NCI-H69 (cell line): ENCODE results near the gene CRTC3.
"Not testable (repeated sequence)": the region's sequence is repeated elsewhere in the genome, so short reads cannot be mapped to it uniquely, and the experiment has no call there.

Experiments used
- DNase-seq: peaks from one replicate; lab custom pipeline; 2025; lab: John Stamatoyannopoulos, UW

Gene CRTC3

DNA sequence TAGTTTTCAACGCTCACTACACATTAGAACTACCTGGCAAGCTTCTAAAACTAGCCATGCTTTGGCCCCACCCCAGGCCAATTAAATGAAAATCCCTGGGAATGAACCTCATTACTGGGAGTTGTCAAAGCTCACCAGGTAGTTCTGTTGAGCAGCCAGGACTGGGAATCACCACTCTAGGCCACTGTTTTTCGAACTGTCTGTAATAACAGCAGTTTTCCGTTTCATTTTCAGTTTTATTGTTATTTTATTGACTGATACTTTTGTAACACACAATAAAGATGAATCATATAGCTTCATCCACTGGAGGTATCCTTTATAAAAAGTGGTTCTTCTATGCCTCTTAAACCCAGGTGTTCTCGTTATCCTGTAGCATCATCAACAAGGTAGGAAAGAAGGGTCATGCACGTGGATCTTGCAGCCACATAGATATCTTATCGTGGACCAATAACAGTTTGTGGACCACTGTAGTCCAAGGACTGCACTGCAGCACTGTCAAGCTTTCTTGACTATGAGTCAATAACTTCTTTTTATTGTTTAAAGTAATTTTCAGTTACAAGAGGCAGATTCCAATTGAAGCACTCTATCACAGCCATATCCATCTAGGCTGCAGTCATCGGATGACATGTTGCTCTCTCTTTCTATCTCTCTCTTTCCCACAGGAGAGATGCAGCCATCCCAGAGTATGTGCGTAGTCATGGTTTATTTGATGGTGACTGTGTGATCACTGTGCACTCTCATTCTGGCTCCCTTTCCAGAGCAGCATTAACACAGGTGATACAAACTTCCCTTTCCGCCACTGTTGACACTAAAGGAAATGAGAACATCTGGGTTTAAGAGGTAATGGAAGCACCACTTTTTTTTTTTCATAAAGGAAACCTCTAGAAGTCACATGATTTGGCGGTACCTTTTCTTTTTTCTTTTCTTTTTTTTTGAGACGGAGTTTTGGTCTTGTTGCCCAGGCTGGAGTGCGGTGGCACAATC lies 148.4 kb downstream of the CRTC3 start:
- DNase-seq, result no peak

DNA sequence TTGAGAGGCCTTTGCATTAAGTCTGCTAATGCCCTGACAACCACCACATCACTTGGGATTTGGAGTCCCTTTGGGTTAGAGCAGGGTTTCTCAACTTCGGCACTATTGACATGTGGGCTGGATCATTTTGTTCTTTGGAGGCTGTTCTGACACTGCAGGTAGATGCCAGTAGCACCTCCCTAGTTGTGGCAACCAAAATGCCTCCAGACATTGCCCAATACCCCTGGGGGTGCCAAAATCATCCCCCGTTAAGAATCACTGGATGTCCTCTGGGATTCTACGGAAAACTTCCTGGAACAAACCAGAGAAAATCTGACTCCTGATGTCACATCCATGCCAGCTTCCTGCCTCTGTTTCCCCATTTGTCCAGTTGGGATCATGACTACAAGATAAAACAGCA lies 150.2 kb downstream of the CRTC3 start:
- no peak for DNase-seq

DNA sequence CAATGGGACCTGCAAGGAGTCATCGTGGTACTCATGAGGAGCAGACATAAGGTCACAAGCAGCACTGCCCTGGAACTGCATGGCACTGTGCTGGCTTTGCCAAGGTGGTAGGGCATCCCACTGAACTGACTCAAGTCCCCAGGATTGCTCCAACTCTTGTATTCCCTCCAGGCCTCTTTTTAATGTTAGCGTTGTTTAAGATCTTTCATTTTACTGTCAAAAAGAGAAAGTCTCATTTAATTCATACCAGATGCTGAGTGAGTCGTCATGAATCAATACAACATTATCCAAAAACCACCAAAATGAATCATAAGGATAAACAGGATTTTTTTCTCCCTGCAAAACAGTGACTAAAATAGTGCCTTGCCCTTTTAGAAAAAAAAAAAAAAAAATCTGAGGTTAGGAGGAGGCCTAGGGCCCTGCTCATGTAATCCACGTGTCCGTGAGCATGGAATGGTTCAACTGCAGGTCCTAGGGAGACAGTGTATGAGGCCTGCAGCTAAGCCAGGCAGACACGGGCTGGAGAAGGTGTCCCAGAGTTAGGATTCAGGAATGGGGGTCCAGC lies 150.7 kb downstream of the CRTC3 start:
- no peak for DNase-seq

DNA sequence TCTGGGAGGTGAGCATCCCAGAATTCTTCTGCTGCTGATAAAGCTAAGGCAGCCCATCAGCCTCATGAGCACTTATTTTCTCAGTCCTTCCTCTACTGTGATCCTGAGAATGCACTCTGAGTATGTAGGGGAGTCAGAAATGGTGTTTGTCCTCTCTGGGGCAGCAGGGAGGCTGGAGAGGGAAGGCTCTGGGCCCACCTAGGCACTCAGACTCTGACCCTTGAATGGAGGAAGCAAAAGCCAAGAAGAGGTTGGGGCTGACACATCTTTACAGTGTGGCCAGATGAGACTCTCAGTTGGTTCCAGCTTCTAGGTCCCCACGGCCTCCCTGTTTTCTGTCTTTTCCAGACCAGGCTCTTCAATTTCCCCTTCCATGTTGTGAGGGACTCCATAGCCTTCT lies 151.3 kb downstream of the CRTC3 start:
- DNase-seq, result no peak

DNA sequence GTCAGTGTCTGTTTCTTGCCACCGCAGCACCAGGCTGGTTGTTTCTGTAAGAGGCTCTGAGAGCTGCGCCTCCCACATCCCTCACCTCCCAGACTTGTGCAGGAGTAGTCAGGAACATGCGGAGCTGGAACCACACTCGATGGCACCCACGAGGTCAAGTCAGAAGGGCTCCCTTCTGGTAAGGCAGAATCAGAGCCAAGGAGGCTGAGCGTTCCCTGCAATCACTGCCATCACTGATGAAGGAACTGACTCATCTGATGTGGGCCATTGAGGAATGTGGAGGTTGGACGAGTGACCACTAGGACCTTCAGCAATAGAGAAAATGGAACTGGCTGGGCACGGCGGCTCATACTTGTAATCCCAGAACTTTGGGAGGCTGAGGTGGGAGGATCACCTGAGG lies 151.8 kb downstream of the CRTC3 start:
- no peak for DNase-seq

DNA sequence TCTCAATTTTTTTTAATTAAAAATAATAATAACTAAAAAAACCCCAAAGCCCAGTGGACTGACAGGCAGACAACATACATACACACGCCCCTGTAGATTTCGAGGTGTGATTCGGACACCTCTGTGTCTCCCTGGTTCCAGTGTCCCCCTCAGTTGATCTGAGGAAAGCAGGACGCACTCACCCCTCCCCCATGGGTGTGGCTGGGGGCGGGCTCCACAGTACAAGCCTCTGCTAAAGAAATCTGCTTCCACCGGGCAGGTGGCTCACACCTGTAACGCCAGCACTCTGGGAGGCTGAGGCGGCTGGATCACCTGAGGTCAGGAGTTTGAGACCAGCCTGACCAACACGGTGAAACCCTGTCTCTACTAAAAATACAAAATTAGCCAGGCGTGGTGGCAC lies 153.6 kb downstream of the CRTC3 start:
- DNase-seq, result no peak

DNA sequence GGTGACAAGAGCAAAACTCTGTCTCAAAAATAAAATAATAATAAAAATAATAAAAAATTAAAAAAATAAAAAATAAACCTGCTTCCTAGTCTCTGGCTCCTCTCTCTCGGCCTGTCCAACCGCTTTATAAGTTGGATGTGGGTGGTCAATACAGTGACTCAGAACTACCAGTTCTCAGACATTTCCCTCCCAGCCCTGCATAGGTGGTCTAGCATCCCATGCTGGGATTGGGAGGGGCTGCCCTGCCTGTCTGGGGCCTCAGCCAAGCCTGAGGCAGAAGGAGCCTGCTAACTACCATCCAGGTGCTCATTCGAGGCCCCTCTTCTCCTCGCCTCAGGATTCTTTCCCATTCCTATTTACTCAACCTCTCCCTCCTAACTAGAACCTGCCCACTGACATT lies 154.2 kb downstream of the CRTC3 start:
- no peak for DNase-seq

DNA sequence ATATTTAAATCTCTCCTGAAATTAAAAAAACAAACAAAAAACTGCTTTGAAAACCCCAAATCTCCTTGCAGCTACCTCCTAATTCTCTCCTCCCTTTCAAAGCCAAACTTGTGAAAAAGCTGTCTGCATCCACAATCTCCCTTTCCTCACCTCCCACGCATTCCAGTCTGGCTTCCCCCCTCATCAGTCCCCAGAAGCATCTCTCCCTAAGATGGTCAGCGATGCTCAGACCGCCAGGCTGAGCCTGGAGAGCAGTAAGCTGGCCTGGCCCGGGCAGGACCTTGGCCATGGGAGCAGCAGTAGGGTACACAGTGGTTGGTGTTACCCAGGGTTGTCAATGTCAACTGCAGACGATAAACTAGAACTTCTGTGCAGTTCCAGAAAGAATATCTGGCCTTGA lies 154.6 kb downstream of the CRTC3 start:
- DNase-seq, result no peak

GRCh38 chr15:90685591-90686434 lies 156.1 kb downstream of the CRTC3 start:
- DNase-seq, result no peak

GRCh38 chr15:90686435-90687218 lies 156.9 kb downstream of the CRTC3 start:
- DNase-seq, result no peak

- not testable (repeated sequence) for DNase-seq
These were observed 159.7 kb downstream of the CRTC3 start for GRCh38 chr15:90689326-90689961.

DNA sequence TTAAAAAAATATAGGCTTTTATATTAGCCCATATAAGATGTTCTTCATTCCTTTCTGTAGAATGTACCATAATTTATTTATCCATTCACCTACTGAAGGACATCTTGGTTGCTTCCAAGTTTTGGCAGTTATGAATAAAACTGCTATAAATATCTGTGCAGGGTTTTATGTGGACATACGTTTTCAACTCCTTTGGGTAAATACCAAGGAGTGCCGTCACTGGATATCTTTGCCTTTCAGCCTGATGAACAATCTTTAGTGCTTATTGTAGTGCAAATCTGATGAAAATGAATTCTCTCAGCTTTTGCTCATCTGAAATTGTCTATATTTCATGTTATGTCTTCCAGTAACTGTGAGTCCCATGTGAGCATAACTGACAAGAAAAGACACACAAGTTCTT lies 160.9 kb downstream of the CRTC3 start:
- no peak for DNase-seq

GRCh38 chr15:90691369-90691768 lies 161.6 kb downstream of the CRTC3 start:
- DNase-seq, result no peak

- DNase-seq, result no peak
These were observed 162.5 kb downstream of the CRTC3 start for GRCh38 chr15:90691982-90692773.
